Neuronal stem cell (in vitro differentiated cells): ENCODE data around the gene TMEM165. TPM values are rescaled to one million over a fixed set of nuclear protein-coding genes. Genes with fewer than 3 reads are reported as not detected.

Experiments used
- DNase-seq: peaks from one replicate; pipeline ENCODE4 v3.0.0-alpha.2; 2013; ENCODE audit warnings: low spot score
- H2AFZ ChIP-seq: one replicate; pipeline ENCODE4 v1.6.1; 2013; ENCODE audit warnings: mild to moderate bottlenecking, low read length, inconsistent platforms
- H2AK5ac ChIP-seq: 2 replicates; pipeline ENCODE4 v1.6.1; 2013; ENCODE audit warnings: low read depth, mild to moderate bottlenecking, inconsistent platforms, low read length, moderate library complexity, mixed read lengths
- H2BK120ac ChIP-seq: 2 replicates; pipeline ENCODE4 v1.6.1; 2013; ENCODE audit warnings: low read depth, mild to moderate bottlenecking, inconsistent platforms, low read length, moderate library complexity, mixed read lengths
- H2BK12ac ChIP-seq: one replicate; pipeline ENCODE4 v1.6.1; 2013; ENCODE audit warnings: low read length, inconsistent platforms
- H2BK15ac ChIP-seq: 2 replicates; pipeline ENCODE4 v1.6.1; 2013; ENCODE audit warnings: mild to moderate bottlenecking, low read length, inconsistent platforms, mixed read lengths
- H2BK5ac ChIP-seq: one replicate; pipeline ENCODE4 v1.6.1; 2013; ENCODE audit warnings: inconsistent platforms, mild to moderate bottlenecking, low read length, moderate library complexity
- H3K14ac ChIP-seq: one replicate; pipeline ENCODE4 v1.6.1; 2013; ENCODE audit warnings: low read length, inconsistent platforms
- H3K18ac ChIP-seq: 2 replicates; pipeline ENCODE4 v1.6.1; 2013; ENCODE audit warnings: low read length, inconsistent platforms
- H3K23ac ChIP-seq: 2 replicates; pipeline ENCODE4 v1.6.1; 2013; ENCODE audit warnings: low read depth, mild to moderate bottlenecking, mixed read lengths, low read length, inconsistent platforms; ENCODE audit not compliant: poor library complexity
- H3K27ac ChIP-seq: replicated peaks from 3 replicates; pipeline ENCODE4 v1.5.1; 2013; ENCODE audit warnings: low read length, inconsistent platforms
- H3K27me3 ChIP-seq, 3 experiments: 2 replicates each; pipeline ENCODE4 v1.6.1; 2013; ENCODE audit warnings: low read length in 3 of 3, mild to moderate bottlenecking in 2 of 3, inconsistent platforms in 1 of 3, low read depth in 1 of 3, mixed read lengths in 1 of 3, moderate library complexity in 1 of 3; ENCODE audit not compliant: control insufficient read depth in 3 of 3, insufficient read depth in 3 of 3
- H3K36me3 ChIP-seq, 2 donors: replicated peaks in 1 of 2; 2 replicates each; pipeline ENCODE4 v1.6.1; 2013; ENCODE audit warnings: low read length in 2 of 2; ENCODE audit not compliant: control insufficient read depth in 2 of 2, insufficient read depth in 2 of 2
- H3K4ac ChIP-seq: 2 replicates; pipeline ENCODE4 v1.6.1; 2013; ENCODE audit warnings: inconsistent platforms, mild to moderate bottlenecking, low read length, moderate library complexity
- H3K4me1 ChIP-seq, 2 donors: 1 replicate in 1 of 2; 2 replicates in 1 of 2; pipeline ENCODE4 v1.6.1; 2013; ENCODE audit warnings: low read length in 2 of 2, low read depth in 1 of 2; ENCODE audit not compliant: control insufficient read depth in 2 of 2, insufficient read depth in 1 of 2
- H3K4me2 ChIP-seq: one replicate; pipeline ENCODE4 v1.6.1; 2013; ENCODE audit warnings: mild to moderate bottlenecking, low read length, inconsistent platforms; ENCODE audit not compliant: insufficient read depth, poor library complexity, severe bottlenecking
- H3K4me3 ChIP-seq, 2 donors: 2 replicates each; pipeline ENCODE4 v1.5.1; 2013; ENCODE audit warnings: low read length in 2 of 2, mild to moderate bottlenecking in 2 of 2, inconsistent platforms in 1 of 2, moderate library complexity in 1 of 2
- H3K79me1 ChIP-seq: one replicate; pipeline ENCODE4 v1.6.1; 2013; ENCODE audit warnings: low read depth, mild to moderate bottlenecking, inconsistent platforms, low read length, moderate library complexity
- H3K9ac ChIP-seq: one replicate; pipeline ENCODE4 v1.6.1; 2013; ENCODE audit warnings: mild to moderate bottlenecking, low read depth, low read length, inconsistent platforms; ENCODE audit not compliant: poor library complexity
- H3K9me3 ChIP-seq, 2 donors: replicated peaks in 1 of 2; 2 replicates each; pipeline versions ENCODE3 to v1.6.1; 2013; ENCODE audit warnings: low read length in 2 of 2, mild to moderate bottlenecking in 2 of 2, inconsistent platforms in 1 of 2, low read depth in 1 of 2, mixed read lengths in 1 of 2, moderate library complexity in 1 of 2; ENCODE audit not compliant: control insufficient read depth in 2 of 2, insufficient read depth in 1 of 2
- H4K8ac ChIP-seq: one replicate; pipeline ENCODE4 v1.6.1; 2013; ENCODE audit warnings: low read depth, mild to moderate bottlenecking, inconsistent platforms, low read length, moderate library complexity
- H4K91ac ChIP-seq: one replicate; pipeline ENCODE4 v1.6.1; 2013; ENCODE audit warnings: low read length, low read depth, mild to moderate bottlenecking, inconsistent platforms; ENCODE audit not compliant: poor library complexity
- whole genome bisulfite sequencing, 2 donors: extraction: QIAGEN DNeasy Blood & Tissue Kit; methylation state at CpG; one replicate each; pipeline ENCODE4 v1.1.7; 2013; ENCODE audit warnings: missing lambda C conversion rate in 2 of 2, mixed read lengths in 1 of 2; ENCODE audit not compliant: insufficient read length in 2 of 2, insufficient replicate concordance in 1 of 2; ENCODE audit errors: extremely low coverage in 2 of 2; 5-methylcytosine and 5-hydroxymethylcytosine counted together
- polyA plus RNA-seq, 2 experiments: library from polyadenylated mRNA; stranded (reverse); fragments of 200-250 nt; gene quantifications; one replicate each; pipeline ENCODE4 v1.2.3, GENCODE V29; 2013

The TMEM165 gene
- 29.4 TPM for polyA plus RNA-seq (2013, experiment 1 of 2)
- polyA plus RNA-seq (2013, experiment 2 of 2) = 31.3 TPM

GRCh38 chr4:55395529-55396307 lies at the start of gene TMEM165:
TMEM165 (plus strand) TSS chr4:55395957; CDS start chr4:55396190, 233 bp downstream.
- Histone ChIP-seq H3K27me3 (peaks cover 0 to 2% (median 0%) of the 10 kb centered on the region in 3 experiments), H3K4me3 (peak within 1 kb of the TSS; percentile 79 to 97), H3K27ac (peak within 1 kb of the TSS; percentile 70), H2BK12ac (peak within 1 kb of the TSS; percentile 80), H2BK5ac (peak within 1 kb of the TSS; percentile 92), H4K91ac (no peak within 1 kb of the TSS), H3K9ac (peak within 1 kb of the TSS; percentile 100), H3K4me1 (peaks cover 6 to 13% of the 10 kb centered on the region in 2 donors), H2AK5ac (peak within 1 kb of the TSS; percentile 78), H3K18ac (peak within 1 kb of the TSS; percentile 96), H3K14ac (peak within 1 kb of the TSS; percentile 97), H3K23ac (peak within 1 kb of the TSS; percentile 96), H4K8ac (peak within 1 kb of the TSS; percentile 90), H2BK15ac (peak within 1 kb of the TSS; percentile 54), H3K4ac (peak within 1 kb of the TSS; percentile 60), H3K36me3 (peaks cover 2 to 30% of the 10 kb centered on the region in 2 donors), H3K79me1 (peaks cover 4% of the 10 kb centered on the region), H3K4me2 (peak within 1 kb of the TSS; percentile 75), H3K9me3 (no peaks in the 10 kb centered on the region), H2AFZ (peak within 1 kb of the TSS; percentile 95), H2BK120ac (no peak within 1 kb of the TSS)
- DNase-seq = peak; percentile 80
- no CpG with 5 or more reads among the region's 95 CpGs for WGBS, 2 donors

- Histone ChIP-seq H2AK5ac (peak within 1 kb of the TSS; percentile 89), H3K4me1 (peaks cover 3 to 4% of the 10 kb centered on the region in 2 donors), H2BK120ac (no peak within 1 kb of the TSS), H4K91ac (no peak within 1 kb of the TSS), H3K4me2 (peak within 1 kb of the TSS; percentile 91), H3K14ac (peak within 1 kb of the TSS; percentile 84), H3K18ac (peak within 1 kb of the TSS; percentile 99), H2BK15ac (peak within 1 kb of the TSS; percentile 58), H3K27ac (peak within 1 kb of the TSS; percentile 84), H3K23ac (peak within 1 kb of the TSS; percentile 98), H2BK5ac (peak within 1 kb of the TSS; percentile 94), H3K4ac (peak within 1 kb of the TSS; percentile 53), H3K4me3 (peak within 1 kb of the TSS; percentile 69 to 90), H2BK12ac (peak within 1 kb of the TSS; percentile 84), H3K36me3 (peaks cover 0 to 3% of the 10 kb centered on the region in 2 donors), H3K9me3 (no peaks in the 10 kb centered on the region), H3K27me3 (peaks cover 0 to 4% (median 3%) of the 10 kb centered on the region in 3 experiments), H3K9ac (peak within 1 kb of the TSS; percentile 93), H2AFZ (peak within 1 kb of the TSS; percentile 99), H3K79me1 (no peaks in the 10 kb centered on the region), H4K8ac (no peak within 1 kb of the TSS)
- peak; percentile 79 for DNase-seq
- no CpG with 5 or more reads among the region's 95 CpGs for WGBS, 2 donors
These were observed 49.5 kb upstream of the TMEM165 start, which contains the start of gene SRD5A3 for GRCh38 chr4:55345980-55346850. SRD5A3 (plus strand) TSS chr4:55346242; CDS start chr4:55346337, 95 bp downstream.

- peaks cover 0 to 9% of the 10 kb centered on the region in 2 donors for H3K36me3 ChIP-seq
- H4K91ac ChIP-seq = no peak overlapping the region
- peak overlapping the region; percentile 94 for H2BK5ac ChIP-seq
- peak overlapping the region; percentile 84 for H3K14ac ChIP-seq
- peaks cover 0 to 3% (median 0%) of the 10 kb centered on the region in 3 experiments for H3K27me3 ChIP-seq
- H3K9ac ChIP-seq = peak overlapping the region; percentile 63
- H3K27ac ChIP-seq = no peak overlapping the region
- no peak overlapping the region for H4K8ac ChIP-seq
- H3K4ac ChIP-seq = no peak overlapping the region
- peak overlapping the region; percentile 58 for H2BK15ac ChIP-seq
- peak overlapping the region; percentile 94 for H3K18ac ChIP-seq
- no peak overlapping the region for H2BK12ac ChIP-seq
- H3K79me1 ChIP-seq = no peaks in the 10 kb centered on the region
- H2BK120ac ChIP-seq = no peak overlapping the region
- peak overlapping the region; percentile 98 for H3K23ac ChIP-seq
- peak overlapping the region; percentile 89 for H2AK5ac ChIP-seq
- peaks cover 3 to 4% of the 10 kb centered on the region in 2 donors for H3K4me1 ChIP-seq
- peak overlapping the region; percentile 91 for H3K4me2 ChIP-seq
- no CpG with 5 or more reads among the region's 16 CpGs for WGBS, 2 donors
- H3K4me3 ChIP-seq = peak overlapping the region; percentile 69 to 90
- peaks cover 0 to under 1% of the 10 kb centered on the region in 2 donors for H3K9me3 ChIP-seq
- H2AFZ ChIP-seq = peak overlapping the region; percentile 99
- DNase-seq = no peak
These were observed 48.9 kb upstream of the TMEM165 start for GRCh38 chr4:55346851-55347255.
